Keratinocyte (primary cell): ENCODE results near the gene ADAMTS16.

ENCODE experiments used
- EZH2 ChIP-seq: IDR thresholded peaks from one replicate; pipeline ENCODE4 v1.6.1; 2012; ENCODE audit warnings: inconsistent platforms, mild to moderate bottlenecking, low read length, moderate library complexity
- TF ChIP-seq, protein P1 (sequence below), 3 experiments: IDR thresholded peaks in 1 of 3; conservative IDR thresholded peaks in 1 of 3; optimal IDR thresholded peaks in 1 of 3; 2 replicates in 2 of 3; 3 replicates in 1 of 3; pipeline versions ENCODE3 to v1.5.1; 2011; ENCODE audit warnings: low read length in 3 of 3, mild to moderate bottlenecking in 3 of 3, moderate library complexity in 2 of 3, control low read depth in 1 of 3, inconsistent platforms in 1 of 3; ENCODE audit not compliant: insufficient read depth in 2 of 3; ENCODE audit errors: extremely low read depth in 1 of 3

- TF ChIP-seq, protein P1, sequence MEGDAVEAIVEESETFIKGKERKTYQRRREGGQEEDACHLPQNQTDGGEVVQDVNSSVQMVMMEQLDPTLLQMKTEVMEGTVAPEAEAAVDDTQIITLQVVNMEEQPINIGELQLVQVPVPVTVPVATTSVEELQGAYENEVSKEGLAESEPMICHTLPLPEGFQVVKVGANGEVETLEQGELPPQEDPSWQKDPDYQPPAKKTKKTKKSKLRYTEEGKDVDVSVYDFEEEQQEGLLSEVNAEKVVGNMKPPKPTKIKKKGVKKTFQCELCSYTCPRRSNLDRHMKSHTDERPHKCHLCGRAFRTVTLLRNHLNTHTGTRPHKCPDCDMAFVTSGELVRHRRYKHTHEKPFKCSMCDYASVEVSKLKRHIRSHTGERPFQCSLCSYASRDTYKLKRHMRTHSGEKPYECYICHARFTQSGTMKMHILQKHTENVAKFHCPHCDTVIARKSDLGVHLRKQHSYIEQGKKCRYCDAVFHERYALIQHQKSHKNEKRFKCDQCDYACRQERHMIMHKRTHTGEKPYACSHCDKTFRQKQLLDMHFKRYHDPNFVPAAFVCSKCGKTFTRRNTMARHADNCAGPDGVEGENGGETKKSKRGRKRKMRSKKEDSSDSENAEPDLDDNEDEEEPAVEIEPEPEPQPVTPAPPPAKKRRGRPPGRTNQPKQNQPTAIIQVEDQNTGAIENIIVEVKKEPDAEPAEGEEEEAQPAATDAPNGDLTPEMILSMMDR (optimal IDR thresholded peaks at IDR 0.05 in 1 of 3, IDR thresholded peaks at IDR 0.05 in 1 of 3, conservative IDR thresholded peaks at IDR 0.05 in 1 of 3; ENCODE audit: extremely low read depth in 1 of 3, insufficient read depth in 2 of 3, low read length in 3 of 3), result no peak
- no peak for TF ChIP-seq EZH2
These were observed 147.3 kb downstream of the ADAMTS16 start for GRCh38 chr5:5287419-5287818.
